ENCODE measurements around the gene CSTF2T.

CSTF2T gene

GRCh38 chr10:51651063-51651462 is 48.3 kb downstream of the CSTF2T start:
- Histone ChIP-seq H3K4me3 (ENCODE audit: low read depth, low read length) (no peak overlapping the region), H3K9ac (no peak overlapping the region), H3K27me3 (ENCODE audit: control insufficient read depth, insufficient read depth, low read length) (no peaks in the 10 kb centered on the region), H3K36me3 (ENCODE audit: control insufficient read depth, insufficient read depth, low read length) (no peaks in the 10 kb centered on the region), H3K79me2 (no peaks in the 10 kb centered on the region), H3K4me2 (ENCODE audit: low read length) (no peak overlapping the region), H3K9me3 (ENCODE audit: control insufficient read depth, low read length) (no peaks in the 10 kb centered on the region), H2AFZ (no peak overlapping the region), H3K27ac (no peak overlapping the region), H3K4me1 (no peaks in the 10 kb centered on the region)
- TF ChIP-seq CTCF (IDR thresholded peaks at IDR 0.05), result no peak

- TF ChIP-seq CTCF (IDR thresholded peaks at IDR 0.05), result no peak
- no peaks in the 10 kb centered on the region for H3K79me2 ChIP-seq
- no peaks in the 10 kb centered on the region for H3K4me1 ChIP-seq
- no peak overlapping the region for H3K27ac ChIP-seq
- no peaks in the 10 kb centered on the region for H3K9me3 ChIP-seq (ENCODE audit: control insufficient read depth, low read length)
- H3K9ac ChIP-seq, result no peak overlapping the region
- H3K4me3 ChIP-seq (ENCODE audit: low read depth, low read length), result no peak overlapping the region
- no peak overlapping the region for H3K4me2 ChIP-seq (ENCODE audit: low read length)
- no peaks in the 10 kb centered on the region for H3K27me3 ChIP-seq (ENCODE audit: control insufficient read depth, insufficient read depth, low read length)
- no peak overlapping the region for H2AFZ ChIP-seq
- no peaks in the 10 kb centered on the region for H3K36me3 ChIP-seq (ENCODE audit: control insufficient read depth, insufficient read depth, low read length)
These were observed 50.3 kb downstream of the CSTF2T start for GRCh38 chr10:51649064-51649463.

All from parathyroid adenoma (tissue), 2 donors.